Testis (tissue), 2 donors: ENCODE results near the gene ARL14.

ENCODE experiments used
- CTCF ChIP-seq, 3 experiments: fragments of 450-650 bp in 2 of 3; fragments of 200-600 bp in 1 of 3; sonication (generic) in 1 of 3; IDR thresholded peaks; one replicate each; pipeline ENCODE4 v1.5.1; 2016 to 2019; ENCODE audit warnings: antibody characterized with exemption in 3 of 3, mild to moderate bottlenecking in 2 of 3, moderate library complexity in 1 of 3
- POLR2A ChIP-seq: fragments of 450-650 bp; IDR thresholded peaks from one replicate; pipeline ENCODE4 v1.6.1; 2017; ENCODE audit warnings: antibody characterized with exemption, mild to moderate bottlenecking, moderate library complexity

GRCh38 chr3:160691151-160691550, 14.2 kb downstream of the ARL14 start:
- TF ChIP-seq CTCF (IDR thresholded peaks at IDR 0.05) (no peak), POLR2A (no peak)
